ENCODE measurements around the gene KAT6B.

KAT6B gene

GRCh38 chr10:75063461-75064230 lies 237.2 kb downstream of the KAT6B start:
- H3K9me3 ChIP-seq (ENCODE audit: control insufficient read depth, insufficient read depth, low read length) = no peaks in the 10 kb centered on the region
- 100% methylated on average over 2 of the region's 8 CpGs for WGBS (ENCODE audit: insufficient coverage, insufficient read length)
- H3K4me3 ChIP-seq (ENCODE audit: low read length) = no peak overlapping the region
- H3K27me3 ChIP-seq (ENCODE audit: control insufficient read depth, insufficient read depth, low read length) = no peaks in the 10 kb centered on the region
- H3K36me3 ChIP-seq (ENCODE audit: control insufficient read depth, insufficient read depth, low read length) = no peaks in the 10 kb centered on the region
- H3K4me1 ChIP-seq (ENCODE audit: control insufficient read depth, insufficient read depth, low read length) = no peaks in the 10 kb centered on the region
- DNase-seq (ENCODE audit: low read depth, low spot score) = no peak
- H3K27ac ChIP-seq (ENCODE audit: low read length) = no peak overlapping the region

- no peak overlapping the region for H3K4me3 ChIP-seq (ENCODE audit: low read length)
- H3K27me3 ChIP-seq (ENCODE audit: control insufficient read depth, insufficient read depth, low read length) = no peaks in the 10 kb centered on the region
- H3K4me1 ChIP-seq (ENCODE audit: control insufficient read depth, insufficient read depth, low read length) = no peaks in the 10 kb centered on the region
- no CpG with 5 or more reads among the region's 4 CpGs for WGBS (ENCODE audit: insufficient coverage, insufficient read length)
- no peaks in the 10 kb centered on the region for H3K36me3 ChIP-seq (ENCODE audit: control insufficient read depth, insufficient read depth, low read length)
- no peak overlapping the region for H3K27ac ChIP-seq (ENCODE audit: low read length)
- no peak for DNase-seq (ENCODE audit: low read depth, low spot score)
- H3K9me3 ChIP-seq (ENCODE audit: control insufficient read depth, insufficient read depth, low read length) = no peaks in the 10 kb centered on the region
Measured at GRCh38 chr10:75065076-75065475, 238.7 kb downstream of the KAT6B start.

GRCh38 chr10:75066271-75066670 lies 239.9 kb downstream of the KAT6B start:
- Histone ChIP-seq H3K4me3 (ENCODE audit: low read length) (no peak overlapping the region), H3K27me3 (ENCODE audit: control insufficient read depth, insufficient read depth, low read length) (no peaks in the 10 kb centered on the region), H3K9me3 (ENCODE audit: control insufficient read depth, insufficient read depth, low read length) (no peaks in the 10 kb centered on the region), H3K36me3 (ENCODE audit: control insufficient read depth, insufficient read depth, low read length) (no peaks in the 10 kb centered on the region), H3K4me1 (ENCODE audit: control insufficient read depth, insufficient read depth, low read length) (no peaks in the 10 kb centered on the region), H3K27ac (ENCODE audit: low read length) (no peak overlapping the region)
- whole genome bisulfite sequencing (ENCODE audit: insufficient coverage, insufficient read length) = no CpG with 5 or more reads among the region's 5 CpGs
- DNase-seq (ENCODE audit: low read depth, low spot score) = no peak

GRCh38 chr10:75067272-75067671 lies 240.9 kb downstream of the KAT6B start:
- Histone ChIP-seq H3K27me3 (ENCODE audit: control insufficient read depth, insufficient read depth, low read length) (no peaks in the 10 kb centered on the region), H3K9me3 (ENCODE audit: control insufficient read depth, insufficient read depth, low read length) (no peaks in the 10 kb centered on the region), H3K27ac (ENCODE audit: low read length) (no peak overlapping the region), H3K36me3 (ENCODE audit: control insufficient read depth, insufficient read depth, low read length) (no peaks in the 10 kb centered on the region), H3K4me1 (ENCODE audit: control insufficient read depth, insufficient read depth, low read length) (no peaks in the 10 kb centered on the region), H3K4me3 (ENCODE audit: low read length) (no peak overlapping the region)
- no peak for DNase-seq (ENCODE audit: low read depth, low spot score)
- no CpG with 5 or more reads among the region's 7 CpGs for WGBS (ENCODE audit: insufficient coverage, insufficient read length)

- Histone ChIP-seq H3K4me1 (ENCODE audit: control insufficient read depth, insufficient read depth, low read length) (no peaks in the 10 kb centered on the region), H3K4me3 (ENCODE audit: low read length) (no peak overlapping the region), H3K27me3 (ENCODE audit: control insufficient read depth, insufficient read depth, low read length) (no peaks in the 10 kb centered on the region), H3K27ac (ENCODE audit: low read length) (no peak overlapping the region), H3K9me3 (ENCODE audit: control insufficient read depth, insufficient read depth, low read length) (no peaks in the 10 kb centered on the region), H3K36me3 (ENCODE audit: control insufficient read depth, insufficient read depth, low read length) (no peaks in the 10 kb centered on the region)
- DNase-seq (ENCODE audit: low read depth, low spot score) = no peak
- WGBS (ENCODE audit: insufficient coverage, insufficient read length) = 100% methylated on average over 1 of the region's 6 CpGs
Measured at GRCh38 chr10:75068523-75068922, 242.1 kb downstream of the KAT6B start.

GRCh38 chr10:75070476-75070875 lies 244.1 kb downstream of the KAT6B start:
- Histone ChIP-seq H3K27ac (ENCODE audit: low read length) (no peak overlapping the region), H3K4me3 (ENCODE audit: low read length) (no peak overlapping the region), H3K36me3 (ENCODE audit: control insufficient read depth, insufficient read depth, low read length) (no peaks in the 10 kb centered on the region), H3K27me3 (ENCODE audit: control insufficient read depth, insufficient read depth, low read length) (no peaks in the 10 kb centered on the region), H3K9me3 (ENCODE audit: control insufficient read depth, insufficient read depth, low read length) (no peaks in the 10 kb centered on the region), H3K4me1 (ENCODE audit: control insufficient read depth, insufficient read depth, low read length) (no peaks in the 10 kb centered on the region)
- no CpG with 5 or more reads among the region's 11 CpGs for WGBS (ENCODE audit: insufficient coverage, insufficient read length)
- DNase-seq (ENCODE audit: low read depth, low spot score) = no peak

- H3K4me1 ChIP-seq (ENCODE audit: control insufficient read depth, insufficient read depth, low read length) = no peaks in the 10 kb centered on the region
- H3K4me3 ChIP-seq (ENCODE audit: low read length) = no peak overlapping the region
- no peak overlapping the region for H3K27ac ChIP-seq (ENCODE audit: low read length)
- H3K9me3 ChIP-seq (ENCODE audit: control insufficient read depth, insufficient read depth, low read length) = no peaks in the 10 kb centered on the region
- WGBS (ENCODE audit: insufficient coverage, insufficient read length) = no CpG with 5 or more reads among the region's 7 CpGs
- no peaks in the 10 kb centered on the region for H3K27me3 ChIP-seq (ENCODE audit: control insufficient read depth, insufficient read depth, low read length)
- DNase-seq (ENCODE audit: low read depth, low spot score) = no peak
- H3K36me3 ChIP-seq (ENCODE audit: control insufficient read depth, insufficient read depth, low read length) = no peaks in the 10 kb centered on the region
Measured at GRCh38 chr10:75070961-75071428, 244.6 kb downstream of the KAT6B start.

- WGBS (ENCODE audit: insufficient coverage, insufficient read length) = no CpG with 5 or more reads among the region's 14 CpGs
- Histone ChIP-seq H3K36me3 (ENCODE audit: control insufficient read depth, insufficient read depth, low read length) (no peaks in the 10 kb centered on the region), H3K9me3 (ENCODE audit: control insufficient read depth, insufficient read depth, low read length) (no peaks in the 10 kb centered on the region), H3K27me3 (ENCODE audit: control insufficient read depth, insufficient read depth, low read length) (no peaks in the 10 kb centered on the region), H3K4me1 (ENCODE audit: control insufficient read depth, insufficient read depth, low read length) (no peaks in the 10 kb centered on the region), H3K27ac (ENCODE audit: low read length) (no peak overlapping the region), H3K4me3 (ENCODE audit: low read length) (no peak overlapping the region)
- DNase-seq (ENCODE audit: low read depth, low spot score) = no peak
Measured at GRCh38 chr10:75071756-75072155, 245.4 kb downstream of the KAT6B start.

GRCh38 chr10:75072727-75073126 lies 246.3 kb downstream of the KAT6B start:
- DNase-seq (ENCODE audit: low read depth, low spot score) = no peak
- Histone ChIP-seq H3K9me3 (ENCODE audit: control insufficient read depth, insufficient read depth, low read length) (no peaks in the 10 kb centered on the region), H3K36me3 (ENCODE audit: control insufficient read depth, insufficient read depth, low read length) (no peaks in the 10 kb centered on the region), H3K4me1 (ENCODE audit: control insufficient read depth, insufficient read depth, low read length) (0 out of 2 replicates have a peak, but pooled peaks cover 1% of the 10 kb centered on the region), H3K27ac (ENCODE audit: low read length) (no peak overlapping the region), H3K4me3 (ENCODE audit: low read length) (no peak overlapping the region), H3K27me3 (ENCODE audit: control insufficient read depth, insufficient read depth, low read length) (no peaks in the 10 kb centered on the region)
- WGBS (ENCODE audit: insufficient coverage, insufficient read length) = no CpG with 5 or more reads among the region's 14 CpGs

GRCh38 chr10:75073442-75073841 lies 247.0 kb downstream of the KAT6B start:
- WGBS (ENCODE audit: insufficient coverage, insufficient read length) = no CpG with 5 or more reads among the region's 17 CpGs
- no peak for DNase-seq (ENCODE audit: low read depth, low spot score)
- Histone ChIP-seq H3K36me3 (ENCODE audit: control insufficient read depth, insufficient read depth, low read length) (no peaks in the 10 kb centered on the region), H3K4me1 (ENCODE audit: control insufficient read depth, insufficient read depth, low read length) (0 out of 2 replicates have a peak, but pooled peaks cover 1% of the 10 kb centered on the region), H3K4me3 (ENCODE audit: low read length) (no peak overlapping the region), H3K27ac (ENCODE audit: low read length) (no peak overlapping the region), H3K9me3 (ENCODE audit: control insufficient read depth, insufficient read depth, low read length) (no peaks in the 10 kb centered on the region), H3K27me3 (ENCODE audit: control insufficient read depth, insufficient read depth, low read length) (no peaks in the 10 kb centered on the region)

Data from iPS DF 6.9 (cell line).